Activated T-cell treated with anti-CD3 and anti-CD28 coated beads, Interleukin-2, amount 50 U/mL, for 72 hours (primary cell): ENCODE results near the gene PITPNB. TPM values are rescaled to one million over a fixed set of nuclear protein-coding genes. Genes with fewer than 3 reads are reported as not detected.

ENCODE experiments used
- ATAC-seq, 2 donors: fragments of 150-1000 bp; cut with Tn5 transposase; replicated peaks in 1 of 2; 2 replicates each; pipeline ENCODE4 v1.10.0; 2021; ENCODE audit warnings: moderate library complexity in 2 of 2, mild to moderate bottlenecking in 1 of 2
- DNase-seq, 2 donors: peaks; one replicate each; pipeline ENCODE4 v3.0.0; 2021 to 2022; ENCODE audit warnings: mixed read lengths in 1 of 2
- H3K27ac Mint-ChIP-seq: one replicate; pipeline ENCODE4 v1.8.0; 2022; ENCODE audit warnings: mild to moderate bottlenecking, moderate library complexity, mixed read lengths
- H3K27me3 Mint-ChIP-seq: one replicate; pipeline ENCODE4 v1.8.0; 2022; ENCODE audit warnings: low read depth, mixed read lengths
- H3K36me3 Mint-ChIP-seq, 2 donors: one replicate each; pipeline ENCODE4 v1.8.0; 2022; ENCODE audit warnings: mixed read lengths in 2 of 2, mild to moderate bottlenecking in 1 of 2; ENCODE audit not compliant: insufficient read depth in 2 of 2
- H3K4me1 Mint-ChIP-seq: one replicate; pipeline ENCODE4 v1.8.0; 2022; ENCODE audit warnings: low read depth, mixed read lengths
- H3K4me3 Mint-ChIP-seq, 2 donors: one replicate each; pipeline ENCODE4 v1.8.0; 2022; ENCODE audit warnings: mild to moderate bottlenecking in 2 of 2, mixed read lengths in 2 of 2, moderate library complexity in 2 of 2
- H3K9me3 Mint-ChIP-seq, 2 donors: one replicate each; pipeline ENCODE4 v1.8.0; 2022; ENCODE audit warnings: mixed read lengths in 2 of 2
- total RNA-seq, 2 donors: library from RNA; stranded (reverse); gene quantifications; one replicate each; pipeline ENCODE4 v1.2.3, GENCODE V29; 2022

The PITPNB gene
- 100 to 1,000 TPM in 1 of 2 donors, 10 to 100 TPM in 1; 97.2 to 102 TPM for total RNA-seq

GRCh38 chr22:27919222-27919941, at the start of gene PITPNB:
Gene PITPNB, minus strand, starts transcription at chr22:27919256. Its CDS starts 65 bp downstream, at chr22:27919191.
- H3K4me1 Mint-ChIP-seq = peaks cover 73% of the 10 kb centered on the region
- H3K27me3 Mint-ChIP-seq = no peaks in the 10 kb centered on the region
- peak within 1 kb of the TSS; percentile 98 for H3K27ac Mint-ChIP-seq
- peaks cover 8 to 16% of the 10 kb centered on the region in 2 donors for H3K36me3 Mint-ChIP-seq
- peak; percentile 98 to 99 for DNase-seq
- H3K4me3 Mint-ChIP-seq = peak within 1 kb of the TSS; percentile 83 to 97
- H3K9me3 Mint-ChIP-seq = no peaks in the 10 kb centered on the region
- peak; percentile 87 for ATAC-seq

- Mint-ChIP-seq H3K9me3 (no peaks in the 10 kb centered on the region), H3K4me1 (no peaks in the 10 kb centered on the region), H3K27me3 (no peaks in the 10 kb centered on the region), H3K4me3 (no peak overlapping the region), H3K36me3 (no peaks in the 10 kb centered on the region), H3K27ac (no peak overlapping the region)
- no peak for ATAC-seq
- DNase-seq = no peak
These were observed 47.4 kb upstream of the PITPNB start for GRCh38 chr22:27966168-27967064.

- H3K36me3 Mint-ChIP-seq = no peaks in the 10 kb centered on the region
- H3K4me3 Mint-ChIP-seq = no peak overlapping the region
- H3K27me3 Mint-ChIP-seq = no peaks in the 10 kb centered on the region
- no peak for ATAC-seq
- no peak for DNase-seq
- H3K9me3 Mint-ChIP-seq = no peaks in the 10 kb centered on the region
- no peak overlapping the region for H3K27ac Mint-ChIP-seq
- no peaks in the 10 kb centered on the region for H3K4me1 Mint-ChIP-seq
These were observed 43.4 kb upstream of the PITPNB start for GRCh38 chr22:27962268-27963044.

- H3K4me1 Mint-ChIP-seq = no peaks in the 10 kb centered on the region
- ATAC-seq (no peak), DNase-seq (no peak)
- no peak overlapping the region for H3K4me3 Mint-ChIP-seq
- no peak overlapping the region for H3K27ac Mint-ChIP-seq
- no peaks in the 10 kb centered on the region for H3K36me3 Mint-ChIP-seq
- no peaks in the 10 kb centered on the region for H3K9me3 Mint-ChIP-seq
- no peaks in the 10 kb centered on the region for H3K27me3 Mint-ChIP-seq
These were observed 42.6 kb upstream of the PITPNB start for GRCh38 chr22:27961680-27962079.

GRCh38 chr22:27961182-27961581, 42.1 kb upstream of the PITPNB start:
- Mint-ChIP-seq H3K36me3 (no peaks in the 10 kb centered on the region), H3K27ac (no peak overlapping the region), H3K27me3 (no peaks in the 10 kb centered on the region), H3K4me3 (no peak overlapping the region), H3K4me1 (no peaks in the 10 kb centered on the region), H3K9me3 (no peaks in the 10 kb centered on the region)
- DNase-seq (no peak), ATAC-seq (no peak)

- Mint-ChIP-seq H3K27ac (no peak overlapping the region), H3K36me3 (no peaks in the 10 kb centered on the region), H3K4me3 (no peak overlapping the region), H3K27me3 (no peaks in the 10 kb centered on the region), H3K9me3 (no peaks in the 10 kb centered on the region), H3K4me1 (no peaks in the 10 kb centered on the region)
- ATAC-seq = no peak
- no peak for DNase-seq
These were observed 40.5 kb upstream of the PITPNB start for GRCh38 chr22:27959335-27960090.

GRCh38 chr22:27952779-27953178, 33.7 kb upstream of the PITPNB start:
- no peaks in the 10 kb centered on the region for H3K36me3 Mint-ChIP-seq

GRCh38 chr22:27952091-27952490, 33.0 kb upstream of the PITPNB start:
- H3K4me3 Mint-ChIP-seq = no peak overlapping the region
- H3K4me1 Mint-ChIP-seq = no peaks in the 10 kb centered on the region
- H3K27me3 Mint-ChIP-seq = no peaks in the 10 kb centered on the region
- DNase-seq (no peak), ATAC-seq (no peak)
- no peaks in the 10 kb centered on the region for H3K36me3 Mint-ChIP-seq
- no peak overlapping the region for H3K27ac Mint-ChIP-seq
- no peaks in the 10 kb centered on the region for H3K9me3 Mint-ChIP-seq

More at GRCh38 chr22:27952779-27953178, 33.7 kb upstream of the PITPNB start:
- H3K4me1 Mint-ChIP-seq = no peaks in the 10 kb centered on the region
- H3K4me3 Mint-ChIP-seq = no peak overlapping the region
- no peaks in the 10 kb centered on the region for H3K27me3 Mint-ChIP-seq
- H3K27ac Mint-ChIP-seq = no peak overlapping the region
- H3K9me3 Mint-ChIP-seq = no peaks in the 10 kb centered on the region
- ATAC-seq (no peak), DNase-seq (no peak)

- H3K27me3 Mint-ChIP-seq = no peaks in the 10 kb centered on the region
- no peak overlapping the region for H3K4me3 Mint-ChIP-seq
- ATAC-seq = no peak
- no peaks in the 10 kb centered on the region for H3K9me3 Mint-ChIP-seq
- no peaks in the 10 kb centered on the region for H3K4me1 Mint-ChIP-seq
- no peak for DNase-seq
- no peak overlapping the region for H3K27ac Mint-ChIP-seq
- no peaks in the 10 kb centered on the region for H3K36me3 Mint-ChIP-seq
These were observed 30.4 kb upstream of the PITPNB start for GRCh38 chr22:27949421-27949820.

- no peaks in the 10 kb centered on the region for H3K9me3 Mint-ChIP-seq
- H3K27me3 Mint-ChIP-seq = no peaks in the 10 kb centered on the region
- DNase-seq (no peak), ATAC-seq (no peak)
- no peak overlapping the region for H3K27ac Mint-ChIP-seq
- H3K4me1 Mint-ChIP-seq = no peaks in the 10 kb centered on the region
- no peaks in the 10 kb centered on the region for H3K36me3 Mint-ChIP-seq
- no peak overlapping the region for H3K4me3 Mint-ChIP-seq
These were observed 29.5 kb upstream of the PITPNB start for GRCh38 chr22:27948569-27948968.

- no peaks in the 10 kb centered on the region for H3K9me3 Mint-ChIP-seq
- H3K4me1 Mint-ChIP-seq = no peaks in the 10 kb centered on the region
- peak overlapping the region; percentile 74 for H3K27ac Mint-ChIP-seq
- no peak for ATAC-seq
- DNase-seq = no peak
- H3K27me3 Mint-ChIP-seq = no peaks in the 10 kb centered on the region
- H3K36me3 Mint-ChIP-seq = no peaks in the 10 kb centered on the region
- H3K4me3 Mint-ChIP-seq = no peak overlapping the region
These were observed 28.4 kb upstream of the PITPNB start for GRCh38 chr22:27947448-27947847.

GRCh38 chr22:27941143-27941542, 22.1 kb upstream of the PITPNB start:
- Mint-ChIP-seq H3K36me3 (no peaks in the 10 kb centered on the region), H3K27me3 (no peaks in the 10 kb centered on the region), H3K27ac (no peak overlapping the region), H3K9me3 (no peaks in the 10 kb centered on the region), H3K4me3 (no peak overlapping the region), H3K4me1 (no peaks in the 10 kb centered on the region)
- ATAC-seq (no peak), DNase-seq (no peak)
